Tibial nerve (tissue), 4 donors: ENCODE results near the gene AHRR. TPM values are rescaled to one million over a fixed set of nuclear protein-coding genes. Genes with fewer than 3 reads are reported as not detected.

Experiments used
- DNase-seq, 2 donors: peaks; one replicate each; pipeline ENCODE4 v3.0.0-alpha.2; 2019; ENCODE audit warnings: low spot score in 2 of 2
- H3K27ac ChIP-seq, 4 donors: fragments of 200-600 bp; sonication (generic) in 3 of 4; one replicate each; pipeline ENCODE4 v1.5.1; 2017 to 2019; ENCODE audit warnings: mild to moderate bottlenecking in 1 of 4
- H3K27me3 ChIP-seq, 2 donors: fragments of 200-600 bp; sonication (generic) in 1 of 2; one replicate each; pipeline versions ENCODE4 v1.5.1 to v1.6.0; 2017 to 2019
- H3K36me3 ChIP-seq, 3 donors: fragments of 200-600 bp; sonication (generic); one replicate each; pipeline ENCODE4 v1.5.1; 2018 to 2019
- H3K4me1 ChIP-seq, 4 donors: fragments of 200-600 bp; sonication (generic) in 3 of 4; one replicate each; pipeline ENCODE4 v1.5.1; 2017 to 2019
- H3K4me3 ChIP-seq, 4 donors: fragments of 200-600 bp; sonication (generic) in 3 of 4; one replicate each; pipeline ENCODE4 v1.5.1; 2017 to 2019; ENCODE audit warnings: mild to moderate bottlenecking in 1 of 4, moderate library complexity in 1 of 4
- H3K9me3 ChIP-seq, 4 donors: fragments of 200-600 bp; sonication (generic) in 3 of 4; one replicate each; pipeline ENCODE4 v1.5.1; 2017 to 2019
- EP300 ChIP-seq, 2 donors: sonication (generic); formaldehyde crosslinking; IDR thresholded peaks; one replicate each; pipeline ENCODE4 v1.6.1; 2017; ENCODE audit warnings: antibody characterized with exemption in 2 of 2, mild to moderate bottlenecking in 1 of 2
- POLR2A ChIP-seq, 2 donors: fragments of 450-650 bp; IDR thresholded peaks; one replicate each; pipeline ENCODE4 v1.6.1; 2017; ENCODE audit warnings: antibody characterized with exemption in 2 of 2, mild to moderate bottlenecking in 2 of 2, moderate library complexity in 2 of 2
- WGBS, 2 donors: methylation state at CpG; one replicate each; pipeline ENCODE4 v1.1.5; 2018; 5-methylcytosine and 5-hydroxymethylcytosine counted together
- total RNA-seq, 4 donors: library from RNA; depleted of rRNA; stranded (reverse); fragments of >200 nt; gene quantifications; one replicate each; pipeline ENCODE4 v1.1.0, GENCODE V29; 2016
- TF ChIP-seq, protein P1 (sequence below), 5 experiments: fragments of 200-600 bp in 3 of 5; fragments of 450-650 bp in 2 of 5; sonication (generic) in 3 of 5; IDR thresholded peaks; one replicate each; pipeline ENCODE4 v1.5.1; 2016 to 2019; ENCODE audit warnings: antibody characterized with exemption in 5 of 5, mild to moderate bottlenecking in 3 of 5, moderate library complexity in 2 of 5

The AHRR gene
- total RNA-seq, 4 donors from 2014 or later = 1.0 to 4.8 (median 1.2) TPM; not detected in 1

GRCh38 chr5:310941-311434 is 10.5 kb upstream of the AHRR start:
- Histone ChIP-seq H3K9me3 (no peaks in the 10 kb centered on the region), H3K4me3 (no peak overlapping the region), H3K4me1 (peaks cover 0 to 37% (median 0%) of the 10 kb centered on the region in 4 donors), H3K27me3 (no peaks in the 10 kb centered on the region), H3K27ac (no peak overlapping the region), H3K36me3 (peaks cover 0 to 79% (median 8%) of the 10 kb centered on the region in 3 donors)
- 50 to 63% methylated on average over 16 of the region's 16 CpGs for WGBS, 2 donors
- no peak for DNase-seq
- TF ChIP-seq EP300 (IDR thresholded peaks at IDR 0.05) (no peak), POLR2A (IDR thresholded peaks at IDR 0.05) (no peak)
- TF ChIP-seq, protein P1, sequence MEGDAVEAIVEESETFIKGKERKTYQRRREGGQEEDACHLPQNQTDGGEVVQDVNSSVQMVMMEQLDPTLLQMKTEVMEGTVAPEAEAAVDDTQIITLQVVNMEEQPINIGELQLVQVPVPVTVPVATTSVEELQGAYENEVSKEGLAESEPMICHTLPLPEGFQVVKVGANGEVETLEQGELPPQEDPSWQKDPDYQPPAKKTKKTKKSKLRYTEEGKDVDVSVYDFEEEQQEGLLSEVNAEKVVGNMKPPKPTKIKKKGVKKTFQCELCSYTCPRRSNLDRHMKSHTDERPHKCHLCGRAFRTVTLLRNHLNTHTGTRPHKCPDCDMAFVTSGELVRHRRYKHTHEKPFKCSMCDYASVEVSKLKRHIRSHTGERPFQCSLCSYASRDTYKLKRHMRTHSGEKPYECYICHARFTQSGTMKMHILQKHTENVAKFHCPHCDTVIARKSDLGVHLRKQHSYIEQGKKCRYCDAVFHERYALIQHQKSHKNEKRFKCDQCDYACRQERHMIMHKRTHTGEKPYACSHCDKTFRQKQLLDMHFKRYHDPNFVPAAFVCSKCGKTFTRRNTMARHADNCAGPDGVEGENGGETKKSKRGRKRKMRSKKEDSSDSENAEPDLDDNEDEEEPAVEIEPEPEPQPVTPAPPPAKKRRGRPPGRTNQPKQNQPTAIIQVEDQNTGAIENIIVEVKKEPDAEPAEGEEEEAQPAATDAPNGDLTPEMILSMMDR (IDR thresholded peaks at IDR 0.05) = no peak

DNA sequence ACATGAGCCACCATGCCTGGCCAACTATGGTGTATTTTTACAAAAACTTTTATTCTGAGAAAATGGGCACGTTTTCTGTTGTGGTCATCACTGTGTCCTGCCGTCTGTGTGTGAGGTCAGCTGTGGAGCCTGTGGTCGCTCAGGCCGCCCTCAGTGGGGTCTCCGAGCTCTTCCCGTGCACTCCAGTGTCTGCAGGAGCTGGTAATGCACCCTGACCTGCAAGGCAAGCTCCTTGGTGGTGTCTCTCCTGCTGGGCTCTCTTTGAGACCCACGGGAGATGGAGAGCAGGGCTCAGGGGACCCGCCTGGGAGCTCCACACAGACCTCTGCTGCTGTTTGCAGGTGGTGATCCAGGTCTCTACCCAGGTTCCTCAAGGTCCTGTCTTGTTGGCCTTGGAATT is 9.6 kb upstream of the AHRR start:
- H3K36me3 ChIP-seq = peaks cover 0 to 79% (median 8%) of the 10 kb centered on the region in 3 donors
- peaks cover 0 to 37% (median 0%) of the 10 kb centered on the region in 4 donors for H3K4me1 ChIP-seq
- TF ChIP-seq EP300 (IDR thresholded peaks at IDR 0.05) (no peak), POLR2A (IDR thresholded peaks at IDR 0.05) (no peak)
- TF ChIP-seq, protein P1 (IDR thresholded peaks at IDR 0.05) = no peak
- WGBS, 2 donors = 86 to 88% methylated on average over 8 of the region's 8 CpGs
- no peak for DNase-seq
- no peak overlapping the region for H3K4me3 ChIP-seq
- no peak overlapping the region for H3K27ac ChIP-seq
- H3K9me3 ChIP-seq = no peaks in the 10 kb centered on the region
- no peaks in the 10 kb centered on the region for H3K27me3 ChIP-seq

GRCh38 chr5:312845-313244 is 8.7 kb upstream of the AHRR start:
- Histone ChIP-seq H3K4me3 (no peak overlapping the region), H3K27me3 (no peaks in the 10 kb centered on the region), H3K27ac (no peak overlapping the region), H3K9me3 (no peaks in the 10 kb centered on the region), H3K36me3 (peaks cover 0 to 77% (median 8%) of the 10 kb centered on the region in 3 donors), H3K4me1 (peaks cover 0 to 32% (median 0%) of the 10 kb centered on the region in 4 donors)
- 65 to 73% methylated on average over 12 of the region's 12 CpGs for WGBS, 2 donors
- TF ChIP-seq POLR2A (IDR thresholded peaks at IDR 0.05) (no peak), EP300 (IDR thresholded peaks at IDR 0.05) (no peak)
- TF ChIP-seq, protein P1 (IDR thresholded peaks at IDR 0.05) = no peak
- no peak for DNase-seq

GRCh38 chr5:313265-313664 is 8.2 kb upstream of the AHRR start:
- whole genome bisulfite sequencing, 2 donors = 80 to 85% methylated on average over 7 of the region's 7 CpGs
- Histone ChIP-seq H3K9me3 (no peaks in the 10 kb centered on the region), H3K27ac (no peak overlapping the region), H3K4me3 (no peak overlapping the region), H3K36me3 (peaks cover 0 to 72% (median 8%) of the 10 kb centered on the region in 3 donors), H3K27me3 (peaks cover 0 to 1% of the 10 kb centered on the region in 2 donors), H3K4me1 (peaks cover 0 to 28% (median 0%) of the 10 kb centered on the region in 4 donors)
- no peak for DNase-seq
- TF ChIP-seq, protein P1 (IDR thresholded peaks at IDR 0.05) = no peak
- TF ChIP-seq EP300 (IDR thresholded peaks at IDR 0.05) = no peak
- TF ChIP-seq POLR2A (IDR thresholded peaks at IDR 0.05) = no peak

DNA sequence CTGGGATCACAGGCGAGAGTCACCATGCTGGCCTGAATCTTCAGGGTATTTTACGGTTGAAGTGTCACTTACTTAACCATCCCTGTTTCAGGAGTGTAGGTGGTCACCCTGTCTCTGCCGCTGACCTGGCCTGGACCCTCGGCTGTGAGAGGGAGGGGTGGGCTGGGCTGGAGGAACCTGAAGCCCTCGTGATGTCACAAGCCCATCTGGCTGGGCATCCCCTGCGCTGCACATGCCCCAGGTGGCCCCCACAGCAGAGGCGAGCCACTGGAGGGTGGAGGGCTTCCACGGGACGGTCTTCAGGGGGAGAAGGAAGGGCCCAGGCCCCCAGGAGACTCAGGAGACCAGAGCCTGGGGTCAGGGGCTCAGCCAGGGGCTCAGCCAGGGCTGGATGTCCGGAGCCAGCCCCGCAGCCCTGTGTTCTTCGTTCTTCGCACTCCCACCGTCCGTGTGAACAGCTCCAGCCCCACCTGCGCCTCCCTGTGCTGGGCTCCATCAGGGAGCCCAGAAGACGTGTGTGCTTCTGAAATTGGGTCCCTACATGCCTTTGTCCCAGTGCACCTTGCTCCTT is 7.6 kb upstream of the AHRR start:
- Histone ChIP-seq H3K27me3 (peaks cover 0 to 8% of the 10 kb centered on the region in 2 donors), H3K36me3 (peaks cover 0 to 67% (median 8%) of the 10 kb centered on the region in 3 donors)
- WGBS, 2 donors = 75 to 79% methylated on average over 13 to 17 of the region's 17 CpGs

More for the DNA sequence above, 7.6 kb upstream of the AHRR start:
- Histone ChIP-seq H3K9me3 (no peaks in the 10 kb centered on the region), H3K27ac (no peak overlapping the region), H3K4me1 (peaks cover 0 to 28% (median 0%) of the 10 kb centered on the region in 4 donors), H3K4me3 (no peak overlapping the region)
- no peak for TF ChIP-seq POLR2A (IDR thresholded peaks at IDR 0.05)
- no peak for TF ChIP-seq EP300 (IDR thresholded peaks at IDR 0.05)
- TF ChIP-seq, protein P1 (IDR thresholded peaks at IDR 0.05) = no peak
- DNase-seq = no peak
